Liver (tissue), 9 donors: ENCODE data around the gene NR4A1. TPM values are rescaled to one million over a fixed set of nuclear protein-coding genes. Genes with fewer than 3 reads are reported as not detected.
A peak's percentile ranks its signal among the peaks of the same experiment; 100 is the strongest.

ENCODE experiments used
- DNase-seq: peaks from one replicate; pipeline ENCODE4 v3.0.0-alpha.2; 2017; ENCODE audit warnings: low spot score
- H3K27ac ChIP-seq, 2 donors: one replicate each; pipeline ENCODE4 v1.7.0; 2013; ENCODE audit warnings: inconsistent platforms in 2 of 2, low read length in 2 of 2, control low read depth in 1 of 2, low read depth in 1 of 2, mild to moderate bottlenecking in 1 of 2
- H3K27me3 ChIP-seq, 4 donors: one replicate each; pipeline versions ENCODE4 v1.6.1 to v1.7.0; 2013; ENCODE audit warnings: low read length in 3 of 4, inconsistent platforms in 1 of 4, mild to moderate bottlenecking in 1 of 4, moderate library complexity in 1 of 4; ENCODE audit not compliant: control insufficient read depth in 4 of 4, insufficient read depth in 4 of 4
- H3K36me3 ChIP-seq, 4 donors: one replicate each; pipeline versions ENCODE4 v1.6.1 to v1.7.0; 2013; ENCODE audit warnings: low read length in 3 of 4, mild to moderate bottlenecking in 3 of 4, low read depth in 1 of 4, moderate library complexity in 1 of 4; ENCODE audit not compliant: control insufficient read depth in 4 of 4, insufficient read depth in 3 of 4
- H3K4me1 ChIP-seq, 4 donors: one replicate each; pipeline versions ENCODE4 v1.6.1 to v1.7.0; 2013; ENCODE audit warnings: low read length in 3 of 4, mild to moderate bottlenecking in 3 of 4, moderate library complexity in 1 of 4; ENCODE audit not compliant: control insufficient read depth in 4 of 4, insufficient read depth in 4 of 4
- H3K4me3 ChIP-seq, 3 donors: one replicate each; pipeline versions ENCODE4 v1.6.1 to v1.7.0; 2013; ENCODE audit warnings: low read length in 3 of 3, control low read depth in 1 of 3, low read depth in 1 of 3, mild to moderate bottlenecking in 1 of 3
- H3K9ac ChIP-seq, 2 donors: one replicate each; pipeline ENCODE4 v1.7.0; 2013; ENCODE audit warnings: low read length in 2 of 2, mild to moderate bottlenecking in 2 of 2, moderate library complexity in 2 of 2, control low read depth in 1 of 2, low read depth in 1 of 2
- H3K9me3 ChIP-seq, 4 donors: one replicate each; pipeline versions ENCODE4 v1.6.1 to v1.7.0; 2013; ENCODE audit warnings: low read length in 3 of 4; ENCODE audit not compliant: control insufficient read depth in 4 of 4
- ATF3 ChIP-seq: IDR thresholded peaks from 2 replicates; pipeline ENCODE4 v1.6.1; 2016; ENCODE audit warnings: antibody characterized with exemption
- EGR1 ChIP-seq, 2 donors: IDR thresholded peaks; 2 replicates each; pipeline ENCODE4 v1.6.1; 2016 to 2018; ENCODE audit warnings: antibody characterized with exemption in 2 of 2, low read depth in 2 of 2
- FOXA1 ChIP-seq: IDR thresholded peaks from 2 replicates; pipeline ENCODE4 v1.6.1; 2016; ENCODE audit warnings: antibody characterized with exemption
- FOXA2 ChIP-seq: IDR thresholded peaks from 2 replicates; pipeline ENCODE4 v1.6.1; 2016; ENCODE audit warnings: antibody characterized with exemption
- GABPA ChIP-seq, 2 donors: IDR thresholded peaks in 1 of 2; conservative IDR thresholded peaks in 1 of 2; 2 replicates each; pipeline ENCODE4 v1.6.1; 2016; ENCODE audit warnings: antibody characterized with exemption in 2 of 2, mild to moderate bottlenecking in 1 of 2, moderate library complexity in 1 of 2
- HNF4A ChIP-seq, 2 donors: conservative IDR thresholded peaks; 2 replicates each; pipeline ENCODE4 v1.6.1; 2016; ENCODE audit warnings: antibody characterized with exemption in 2 of 2, mild to moderate bottlenecking in 2 of 2
- HNF4G ChIP-seq: IDR thresholded peaks from 2 replicates; pipeline ENCODE4 v1.6.1; 2016; ENCODE audit warnings: antibody characterized with exemption
- MAX ChIP-seq: IDR thresholded peaks from 2 replicates; pipeline ENCODE4 v1.6.1; 2016; ENCODE audit warnings: antibody characterized with exemption
- RAD21 ChIP-seq, 2 donors: IDR thresholded peaks; 2 replicates each; pipeline ENCODE4 v1.6.1; 2016; ENCODE audit warnings: antibody characterized with exemption in 2 of 2, mild to moderate bottlenecking in 2 of 2
- REST ChIP-seq: IDR thresholded peaks from 2 replicates; pipeline ENCODE4 v1.6.1; 2016; ENCODE audit warnings: antibody characterized with exemption, mild to moderate bottlenecking
- RXRA ChIP-seq, 2 donors: IDR thresholded peaks; 2 replicates each; pipeline ENCODE4 v1.6.1; 2017 to 2018; ENCODE audit warnings: antibody characterized with exemption in 2 of 2, mild to moderate bottlenecking in 1 of 2
- SP1 ChIP-seq: IDR thresholded peaks from 2 replicates; pipeline ENCODE4 v1.6.1; 2018; ENCODE audit warnings: antibody characterized with exemption, mild to moderate bottlenecking
- YY1 ChIP-seq: IDR thresholded peaks from 2 replicates; pipeline ENCODE4 v1.6.1; 2016; ENCODE audit warnings: antibody characterized with exemption, mild to moderate bottlenecking
- ZBTB33 ChIP-seq: IDR thresholded peaks from 2 replicates; pipeline ENCODE4 v1.6.1; 2016; ENCODE audit warnings: antibody characterized with exemption
- WGBS: extraction: QIAGEN DNeasy Blood & Tissue Kit; methylation state at CpG from one replicate; pipeline ENCODE4 v1.1.7; 2013; 5-methylcytosine and 5-hydroxymethylcytosine counted together
- polyA plus RNA-seq, 2 donors: library from polyadenylated mRNA; stranded (reverse) in 1 of 2; unstranded in 1 of 2; fragments of 200-250 nt in 1 of 2; fragments of >200 nt in 1 of 2; fragmentation: Nextera tagmentation in 1 of 2; extraction: Ambion mirVana in 1 of 2; gene quantifications; one replicate each; pipeline versions ENCODE4 v1.2.1 to v1.2.3, GENCODE V29; 2013 to 2015
- total RNA-seq, 2 donors: library from RNA; depleted of rRNA; stranded (reverse); fragments of >200 nt; gene quantifications; one replicate each; pipeline ENCODE4 v1.2.3, GENCODE V29; 2014
- donor health status: healthy.
- donor health status: healthy.
- donor health status: healthy.
- donor health status: healthy.
- donor health status: healthy.

The NR4A1 gene
- total and polyA plus RNA-seq, 4 donors = 0.79 to 5.8 (median 3.4) TPM

- no peak for DNase-seq
- Histone ChIP-seq H3K27ac (no peak overlapping the region), H3K36me3 (no peaks in the 10 kb centered on the region), H3K4me3 (no peak overlapping the region), H3K9me3 (no peaks in the 10 kb centered on the region), H3K27me3 (no peaks in the 10 kb centered on the region), H3K9ac (no peak overlapping the region), H3K4me1 (peaks cover 0 to 19% (median 12%) of the 10 kb centered on the region in 4 donors)
- WGBS = 68% methylated on average over 3 of the region's 3 CpGs
- TF ChIP-seq MAX = no peak
- TF ChIP-seq FOXA2 = no peak
- no peak for TF ChIP-seq FOXA1
- no peak for TF ChIP-seq RAD21 (IDR thresholded peaks at IDR 0.05)
- no peak for TF ChIP-seq ZBTB33
- TF ChIP-seq GABPA (IDR thresholded peaks at IDR 0.05 in 1 of 2, conservative IDR thresholded peaks at IDR 0.05 in 1 of 2) = no peak
- TF ChIP-seq HNF4G = no peak
- TF ChIP-seq REST = no peak
- TF ChIP-seq RXRA (IDR thresholded peaks at IDR 0.05) = no peak
- TF ChIP-seq YY1 = no peak
- TF ChIP-seq EGR1 (IDR thresholded peaks at IDR 0.05; ENCODE audit: low read depth in 2 of 2) = no peak
- no peak for TF ChIP-seq SP1
Observed at GRCh38 chr12:52091061-52091460, 39.8 kb downstream of the NR4A1 start.

GRCh38 chr12:52091869-52092268 lies 40.6 kb downstream of the NR4A1 start:
- no peak for DNase-seq
- 42% methylated on average over 8 of the region's 8 CpGs for WGBS
- H3K27ac ChIP-seq = no peak overlapping the region
- H3K4me1 ChIP-seq = peaks cover 0 to 19% (median 9%) of the 10 kb centered on the region in 4 donors
- H3K27me3 ChIP-seq = no peaks in the 10 kb centered on the region
- TF ChIP-seq RAD21 (IDR thresholded peaks at IDR 0.05) (no peak), SP1 (no peak), FOXA1 (no peak), HNF4A (conservative IDR thresholded peaks at IDR 0.05) (peak; percentile 21 to 54), ATF3 (no peak)
- no peak overlapping the region for H3K9ac ChIP-seq
- H3K9me3 ChIP-seq = no peaks in the 10 kb centered on the region
- no peak overlapping the region for H3K4me3 ChIP-seq
- H3K36me3 ChIP-seq = no peaks in the 10 kb centered on the region
